ENCODE measurements around the gene TJP2. TPM values are rescaled to one million over a fixed set of nuclear protein-coding genes. Genes with fewer than 3 reads are reported as not detected.
A peak's percentile ranks its signal among the peaks of the same experiment; 100 is the strongest.

Gene TJP2
- total RNA-seq, 2 donors from 2014 or later: 45.1 to 53.0 TPM

- 74 to 80% methylated on average over 7 to 13 of the region's 13 CpGs for WGBS, 2 experiments (ENCODE audit: insufficient coverage in 1 of 2, insufficient read length in 1 of 2)
Observed at GRCh38 chr9:69168709-69169217, 5.3 kb upstream of the TJP2 start.

GRCh38 chr9:69170231-69170630 lies 3.8 kb upstream of the TJP2 start:
- Histone ChIP-seq H3K4me3 (ENCODE audit: low read length) (no peak overlapping the region), H3K9me3 (ENCODE audit: control insufficient read depth, low read length) (no peaks in the 10 kb centered on the region)
- H3K27ac Mint-ChIP-seq: no peak overlapping the region

More at GRCh38 chr9:69168709-69169217, 5.3 kb upstream of the TJP2 start:
- Mint-ChIP-seq H3K27ac (peak overlapping the region; percentile 32), H3K4me3 (no peak overlapping the region), H3K4me1 (peaks cover 29% of the 10 kb centered on the region), H3K9me3 (no peaks in the 10 kb centered on the region), H3K36me3 (ENCODE audit: low read depth) (no peaks in the 10 kb centered on the region), H3K27me3 (ENCODE audit: insufficient read depth) (peaks cover 4% of the 10 kb centered on the region)
- no peak overlapping the region for H3K9ac ChIP-seq (ENCODE audit: extremely low read depth, low read length, poor library complexity, severe bottlenecking)
- H3K27me3 ChIP-seq (ENCODE audit: control insufficient read depth, insufficient read depth, low read length, poor library complexity, severe bottlenecking): no peaks in the 10 kb centered on the region
- H3K9me3 ChIP-seq (ENCODE audit: control insufficient read depth, low read length): no peaks in the 10 kb centered on the region
- DNase-seq: peak; percentile 79
- no peaks in the 10 kb centered on the region for H3K36me3 ChIP-seq (ENCODE audit: control insufficient read depth, insufficient read depth, low read length)
- TF ChIP-seq CTCF (conservative IDR thresholded peaks at IDR 0.05): no peak
- H3K27ac ChIP-seq (ENCODE audit: low read depth, low read length): no peak overlapping the region
- peaks cover 4% of the 10 kb centered on the region for H3K4me1 ChIP-seq (ENCODE audit: control insufficient read depth, insufficient read depth, low read length)
- H3K4me3 ChIP-seq (ENCODE audit: low read length): no peak overlapping the region

GRCh38 chr9:69171049-69171448 lies 3.0 kb upstream of the TJP2 start:
- no peak for TF ChIP-seq CTCF (conservative IDR thresholded peaks at IDR 0.05)
- Mint-ChIP-seq H3K27ac (no peak overlapping the region), H3K4me1 (peaks cover 36% of the 10 kb centered on the region), H3K27me3 (ENCODE audit: insufficient read depth) (peaks cover 20% of the 10 kb centered on the region), H3K36me3 (ENCODE audit: low read depth) (no peaks in the 10 kb centered on the region), H3K4me3 (no peak overlapping the region), H3K9me3 (no peaks in the 10 kb centered on the region)
- peaks cover 18% of the 10 kb centered on the region for H3K27me3 ChIP-seq (ENCODE audit: control insufficient read depth, insufficient read depth, low read length, poor library complexity, severe bottlenecking)
- no peaks in the 10 kb centered on the region for H3K9me3 ChIP-seq (ENCODE audit: control insufficient read depth, low read length)
- no peaks in the 10 kb centered on the region for H3K36me3 ChIP-seq (ENCODE audit: control insufficient read depth, insufficient read depth, low read length)
- no peak overlapping the region for H3K4me3 ChIP-seq (ENCODE audit: low read length)
- no peak overlapping the region for H3K27ac ChIP-seq (ENCODE audit: low read depth, low read length)
- 93 to 95% methylated on average over 7 of the region's 7 CpGs for WGBS, 2 experiments (ENCODE audit: insufficient coverage in 1 of 2, insufficient read length in 1 of 2)
- no peak overlapping the region for H3K9ac ChIP-seq (ENCODE audit: extremely low read depth, low read length, poor library complexity, severe bottlenecking)
- H3K4me1 ChIP-seq (ENCODE audit: control insufficient read depth, insufficient read depth, low read length): peaks cover 4% of the 10 kb centered on the region
- DNase-seq: no peak

More at GRCh38 chr9:69170231-69170630, 3.8 kb upstream of the TJP2 start:
- H3K27ac ChIP-seq (ENCODE audit: low read depth, low read length): no peak overlapping the region
- peaks cover 10% of the 10 kb centered on the region for H3K27me3 ChIP-seq (ENCODE audit: control insufficient read depth, insufficient read depth, low read length, poor library complexity, severe bottlenecking)
- DNase-seq: no peak
- Mint-ChIP-seq H3K9me3 (no peaks in the 10 kb centered on the region), H3K4me1 (peaks cover 29% of the 10 kb centered on the region), H3K36me3 (ENCODE audit: low read depth) (no peaks in the 10 kb centered on the region), H3K27me3 (ENCODE audit: insufficient read depth) (peaks cover 14% of the 10 kb centered on the region), H3K4me3 (no peak overlapping the region)
- no peak for TF ChIP-seq CTCF (conservative IDR thresholded peaks at IDR 0.05)
- peaks cover 4% of the 10 kb centered on the region for H3K4me1 ChIP-seq (ENCODE audit: control insufficient read depth, insufficient read depth, low read length)
- no peaks in the 10 kb centered on the region for H3K36me3 ChIP-seq (ENCODE audit: control insufficient read depth, insufficient read depth, low read length)
- WGBS, 2 experiments (ENCODE audit: insufficient coverage in 1 of 2, insufficient read length in 1 of 2): 73 to 92% methylated on average over 1 of the region's 1 CpG
- H3K9ac ChIP-seq (ENCODE audit: extremely low read depth, low read length, poor library complexity, severe bottlenecking): no peak overlapping the region
